ENCODE results near the gene NBPF11.
"Not testable (repeated sequence)": the region's sequence is repeated elsewhere in the genome, so short reads cannot be mapped to it uniquely, and the experiment has no call there.

The NBPF11 gene

DNA sequence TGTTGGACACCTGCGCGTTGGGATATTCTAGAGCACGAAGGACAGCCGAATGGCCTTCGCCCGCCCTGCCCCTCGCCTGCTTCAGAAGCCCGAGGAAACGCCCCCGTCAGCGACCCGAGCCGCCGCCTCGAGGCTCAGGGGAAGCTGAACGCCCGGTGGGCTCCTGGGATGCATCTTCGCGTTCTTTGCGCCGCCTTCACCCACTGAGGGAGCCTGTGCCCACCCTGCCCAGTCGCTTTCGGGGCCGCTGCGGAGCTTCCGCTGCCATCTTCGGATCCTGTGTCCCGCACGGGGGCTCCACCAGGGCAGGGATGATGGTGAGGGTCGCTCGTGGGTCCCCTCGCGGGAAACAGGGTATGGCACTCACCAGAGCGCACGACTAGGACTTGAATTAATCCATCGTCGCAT is 91.8 kb downstream of the NBPF11 start:
- DNase-seq (ENCODE audit: insufficient read length, low spot score); FAIRE-seq: not testable (repeated sequence)

DNA sequence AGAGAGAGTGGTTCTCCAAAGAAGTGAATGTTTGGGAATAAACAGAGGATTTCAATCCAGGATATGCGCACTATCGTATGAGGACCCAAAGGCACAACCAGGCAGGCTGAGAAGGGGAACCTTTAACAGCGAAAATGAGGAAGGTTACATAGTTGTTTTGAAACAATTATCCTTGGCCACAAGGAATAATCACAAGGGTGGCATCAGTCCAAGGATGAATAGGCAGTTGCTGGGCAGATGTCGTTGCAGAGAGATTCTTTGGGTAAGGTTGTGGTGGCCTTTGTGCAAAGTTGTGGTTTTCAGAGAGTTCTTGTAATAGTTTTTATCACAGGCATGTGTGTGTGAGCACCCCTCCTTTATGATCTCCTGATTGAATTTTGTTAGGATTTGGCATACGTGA is 94.7 kb downstream of the NBPF11 start:
- FAIRE-seq; DNase-seq (ENCODE audit: insufficient read length, low spot score): not testable (repeated sequence)

Measured in HTR-8/SVneo (cell line).